HepG2 (cell line): ENCODE measurements around the gene GAS2. TPM values are rescaled to one million over a fixed set of nuclear protein-coding genes. Genes with fewer than 3 reads are reported as not detected.

Experiments
- AGO2 ChIP-seq: fragments of 200-400 bp; formaldehyde crosslinking; optimal IDR thresholded peaks from 2 replicates; pipeline ENCODE3; 2017; ENCODE audit warnings: mild to moderate bottlenecking, low read depth, low read length, moderate library complexity
- CEBPG ChIP-seq: IDR thresholded peaks from 2 replicates; pipeline ENCODE4 v1.6.1; 2016
- CREBL2 ChIP-seq: sonication (generic); formaldehyde crosslinking; IDR thresholded peaks from 2 replicates; pipeline ENCODE4 v1.8.1; 2023; ENCODE audit warnings: missing genetic modification reagents, mild to moderate bottlenecking, borderline replicate concordance
- HOXA3 ChIP-seq: sonication (generic); formaldehyde crosslinking; IDR thresholded peaks from 2 replicates; pipeline ENCODE4 v1.5.0; 2020; ENCODE audit warnings: missing genetic modification reagents
- MXI1 ChIP-seq: IDR thresholded peaks from 3 replicates; pipeline ENCODE4 v1.6.1; 2012; ENCODE audit warnings: low read depth, low read length, inconsistent platforms, borderline replicate concordance
- NFE2 ChIP-seq: sonication (generic); formaldehyde crosslinking; IDR thresholded peaks from 2 replicates; pipeline ENCODE4 v1.4.0; 2020; ENCODE audit warnings: missing genetic modification reagents
- PAX8 ChIP-seq: sonication (generic); formaldehyde crosslinking; IDR thresholded peaks from 2 replicates; pipeline ENCODE4 v1.8.0; 2022; ENCODE audit warnings: mild to moderate bottlenecking, missing genetic modification reagents, borderline replicate concordance
- PBX3 ChIP-seq: sonication (generic); formaldehyde crosslinking; IDR thresholded peaks from 2 replicates; pipeline ENCODE4 v1.8.1; 2023; ENCODE audit warnings: missing genetic modification reagents, inconsistent platforms, borderline replicate concordance
- PHF5A ChIP-seq: IDR thresholded peaks from one replicate; pipeline ENCODE4 v1.6.1; 2018; ENCODE audit warnings: low read depth, missing genetic modification reagents; ENCODE audit not compliant: unreplicated experiment
- RELA ChIP-seq: sonication (generic); formaldehyde crosslinking; IDR thresholded peaks from 2 replicates; pipeline ENCODE4 v1.4.0; 2020; ENCODE audit warnings: missing genetic modification reagents
- SMARCE1 ChIP-seq: fragments of 450-650 bp; IDR thresholded peaks from 2 replicates; pipeline ENCODE4 v1.6.1; 2017; ENCODE audit warnings: borderline replicate concordance
- TOPORS ChIP-seq: sonication (generic); formaldehyde crosslinking; IDR thresholded peaks from 2 replicates; pipeline ENCODE4 v1.8.0; 2023; ENCODE audit warnings: mild to moderate bottlenecking, missing genetic modification reagents
- TRIM24 ChIP-seq: sonication (generic); formaldehyde crosslinking; IDR thresholded peaks from 2 replicates; pipeline ENCODE4 v1.8.0; 2022; ENCODE audit warnings: mild to moderate bottlenecking, missing genetic modification reagents
- ZBTB39 ChIP-seq: sonication (generic); formaldehyde crosslinking; IDR thresholded peaks from 2 replicates; pipeline ENCODE4 v1.5.0; 2020; ENCODE audit warnings: missing genetic modification reagents
- ZFP1 ChIP-seq: IDR thresholded peaks from 2 replicates; pipeline ENCODE4 v1.6.1; 2016
- ZNF121 ChIP-seq: sonication (generic); formaldehyde crosslinking; IDR thresholded peaks from 2 replicates; pipeline ENCODE4 v1.5.0; 2020; ENCODE audit warnings: mild to moderate bottlenecking, missing genetic modification reagents
- ZNF292 ChIP-seq: sonication (generic); formaldehyde crosslinking; IDR thresholded peaks from 2 replicates; pipeline ENCODE4 v1.8.1; 2022; ENCODE audit warnings: mild to moderate bottlenecking, low read depth, missing genetic modification reagents, borderline replicate concordance
- ZNF564 ChIP-seq: sonication (generic); formaldehyde crosslinking; IDR thresholded peaks from 2 replicates; pipeline ENCODE4 v1.8.1; 2023; ENCODE audit warnings: mild to moderate bottlenecking, missing genetic modification reagents
- ZNF775 ChIP-seq: sonication (generic); formaldehyde crosslinking; IDR thresholded peaks from 2 replicates; pipeline ENCODE4 v1.4.0; 2020; ENCODE audit warnings: missing genetic modification reagents, mild to moderate bottlenecking, moderate library complexity, borderline replicate concordance
- polyA plus RNA-seq, 8 experiments: library from polyadenylated mRNA; depleted of rRNA in 3 of 8; stranded (reverse) in 7 of 8; unstranded in 1 of 8; fragments of >200 nt; fragmentation: Illumina TruSeq in 4 of 8; extraction: Trizol in 4 of 8; gene quantifications; 2 replicates each; pipeline versions ENCODE4 v1.2.1 to v1.2.3, GENCODE V29; 2011 to 2016; ENCODE audit warnings: low read depth in 4 of 8, missing spikeins in 1 of 8, mixed read lengths in 1 of 8; ENCODE audit not compliant: insufficient read depth in 1 of 8
- total RNA-seq, 5 experiments: library from RNA; depleted of rRNA; stranded (reverse); fragments of >200 nt; fragmentation: Illumina TruSeq; extraction: Trizol; gene quantifications; 2 replicates each; pipeline ENCODE4 v1.2.3, GENCODE V29; 2016; ENCODE audit warnings: low read depth in 1 of 5
- TF ChIP-seq, protein P1 (sequence below): sonication (generic); formaldehyde crosslinking; IDR thresholded peaks from 2 replicates; pipeline ENCODE4 v1.4.0; 2020; ENCODE audit warnings: missing genetic modification reagents
- TF ChIP-seq, protein P2 (sequence below): sonication (generic); formaldehyde crosslinking; IDR thresholded peaks from 2 replicates; pipeline ENCODE4 v1.4.0; 2020; ENCODE audit warnings: missing genetic modification reagents, borderline replicate concordance

Gene GAS2
- total and polyA plus RNA-seq, 2 of the 13 experiments (the other 11 are each of a cell fraction or from before 2014, with no cell fraction given): 26.0 to 85.1 TPM

DNA sequence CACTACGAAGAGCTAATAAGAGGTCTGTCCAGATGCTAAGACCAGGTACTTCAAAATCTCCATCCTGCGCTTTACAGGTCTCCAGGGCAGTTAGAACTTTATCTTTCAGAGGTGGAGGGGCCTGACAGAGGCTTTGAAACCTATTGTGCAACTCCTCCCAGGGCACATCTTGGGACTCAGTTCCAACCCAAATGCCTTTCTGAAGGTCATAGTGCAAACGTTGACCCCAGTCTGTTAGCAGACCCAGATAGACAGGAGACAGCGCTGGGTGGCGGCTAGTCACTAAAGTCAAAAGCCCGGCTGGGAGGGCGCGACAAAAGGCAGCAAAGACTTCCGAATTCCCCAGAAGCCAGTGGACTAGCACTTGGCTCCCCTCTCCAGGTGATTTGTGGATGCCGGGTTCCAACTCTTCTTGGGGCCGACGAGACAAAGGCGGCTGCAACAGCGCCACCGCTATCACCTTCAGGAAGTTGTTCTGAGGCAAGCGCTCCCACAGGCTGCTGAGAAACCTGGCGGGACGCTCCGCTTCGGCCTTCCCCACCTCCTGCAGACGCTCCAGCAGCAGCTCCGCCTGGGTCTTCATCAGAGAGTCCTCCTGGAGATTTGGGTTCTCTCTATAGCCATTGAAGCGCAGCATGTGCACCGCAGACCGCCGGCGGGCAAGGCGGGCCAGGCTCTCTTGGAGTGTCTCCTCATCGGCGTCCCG, 41.5 kb upstream of the GAS2 start (continued):
- TF ChIP-seq AGO2 (no peak), ZNF775 (CRISPR knock-in tag) (no peak), ZFP1 (no peak), TRIM24 (CRISPR knock-in tag) (no peak), NFE2 (no peak), ZNF121 (CRISPR knock-in tag) (no peak), HOXA3 (CRISPR knock-in tag) (no peak), SMARCE1 (no peak), RELA (CRISPR knock-in tag) (no peak), ZNF292 (CRISPR knock-in tag) (no peak), MXI1 (peak; percentile 20; the same call in 1 of the 3 replicates), CEBPG (peak; percentile 89), PBX3 (CRISPR knock-in tag) (no peak), ZBTB39 (CRISPR knock-in tag) (no peak), ZNF564 (CRISPR knock-in tag) (0 out of 2 replicates have a peak, but pooled peaks have one; percentile 81), PHF5A (CRISPR knock-in tag) (no peak), PAX8 (CRISPR knock-in tag) (peak; percentile 81; the same call in 1 of the 2 replicates), TOPORS (CRISPR knock-in tag) (no peak; the same call in 1 of the 2 replicates), CREBL2 (no peak)
- TF ChIP-seq, protein P1, sequence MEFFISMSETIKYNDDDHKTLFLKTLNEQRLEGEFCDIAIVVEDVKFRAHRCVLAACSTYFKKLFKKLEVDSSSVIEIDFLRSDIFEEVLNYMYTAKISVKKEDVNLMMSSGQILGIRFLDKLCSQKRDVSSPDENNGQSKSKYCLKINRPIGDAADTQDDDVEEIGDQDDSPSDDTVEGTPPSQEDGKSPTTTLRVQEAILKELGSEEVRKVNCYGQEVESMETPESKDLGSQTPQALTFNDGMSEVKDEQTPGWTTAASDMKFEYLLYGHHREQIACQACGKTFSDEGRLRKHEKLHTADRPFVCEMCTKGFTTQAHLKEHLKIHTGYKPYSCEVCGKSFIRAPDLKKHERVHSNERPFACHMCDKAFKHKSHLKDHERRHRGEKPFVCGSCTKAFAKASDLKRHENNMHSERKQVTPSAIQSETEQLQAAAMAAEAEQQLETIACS (CRISPR knock-in tag): peak; percentile 19; the same call in 1 of the 2 replicates
- TF ChIP-seq, protein P2, sequence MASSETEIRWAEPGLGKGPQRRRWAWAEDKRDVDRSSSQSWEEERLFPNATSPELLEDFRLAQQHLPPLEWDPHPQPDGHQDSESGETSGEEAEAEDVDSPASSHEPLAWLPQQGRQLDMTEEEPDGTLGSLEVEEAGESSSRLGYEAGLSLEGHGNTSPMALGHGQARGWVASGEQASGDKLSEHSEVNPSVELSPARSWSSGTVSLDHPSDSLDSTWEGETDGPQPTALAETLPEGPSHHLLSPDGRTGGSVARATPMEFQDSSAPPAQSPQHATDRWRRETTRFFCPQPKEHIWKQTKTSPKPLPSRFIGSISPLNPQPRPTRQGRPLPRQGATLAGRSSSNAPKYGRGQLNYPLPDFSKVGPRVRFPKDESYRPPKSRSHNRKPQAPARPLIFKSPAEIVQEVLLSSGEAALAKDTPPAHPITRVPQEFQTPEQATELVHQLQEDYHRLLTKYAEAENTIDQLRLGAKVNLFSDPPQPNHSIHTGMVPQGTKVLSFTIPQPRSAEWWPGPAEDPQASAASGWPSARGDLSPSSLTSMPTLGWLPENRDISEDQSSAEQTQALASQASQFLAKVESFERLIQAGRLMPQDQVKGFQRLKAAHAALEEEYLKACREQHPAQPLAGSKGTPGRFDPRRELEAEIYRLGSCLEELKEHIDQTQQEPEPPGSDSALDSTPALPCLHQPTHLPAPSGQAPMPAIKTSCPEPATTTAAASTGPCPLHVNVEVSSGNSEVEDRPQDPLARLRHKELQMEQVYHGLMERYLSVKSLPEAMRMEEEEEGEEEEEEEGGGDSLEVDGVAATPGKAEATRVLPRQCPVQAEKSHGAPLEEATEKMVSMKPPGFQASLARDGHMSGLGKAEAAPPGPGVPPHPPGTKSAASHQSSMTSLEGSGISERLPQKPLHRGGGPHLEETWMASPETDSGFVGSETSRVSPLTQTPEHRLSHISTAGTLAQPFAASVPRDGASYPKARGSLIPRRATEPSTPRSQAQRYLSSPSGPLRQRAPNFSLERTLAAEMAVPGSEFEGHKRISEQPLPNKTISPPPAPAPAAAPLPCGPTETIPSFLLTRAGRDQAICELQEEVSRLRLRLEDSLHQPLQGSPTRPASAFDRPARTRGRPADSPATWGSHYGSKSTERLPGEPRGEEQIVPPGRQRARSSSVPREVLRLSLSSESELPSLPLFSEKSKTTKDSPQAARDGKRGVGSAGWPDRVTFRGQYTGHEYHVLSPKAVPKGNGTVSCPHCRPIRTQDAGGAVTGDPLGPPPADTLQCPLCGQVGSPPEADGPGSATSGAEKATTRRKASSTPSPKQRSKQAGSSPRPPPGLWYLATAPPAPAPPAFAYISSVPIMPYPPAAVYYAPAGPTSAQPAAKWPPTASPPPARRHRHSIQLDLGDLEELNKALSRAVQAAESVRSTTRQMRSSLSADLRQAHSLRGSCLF (CRISPR knock-in tag): no peak
